SK-N-SH treated with all-trans-retinoic acid at 6 μM for 48 hours (cell line): Measurements from ENCODE around the gene ERO1A.

Source experiments
- ATAC-seq: fragments of 200-7000 bp; cut with Tn5 transposase; 3 replicates; pipeline ENCODE4 v1.9.1; 2020; ENCODE audit warnings: mild to moderate bottlenecking, moderate library complexity
- ARNTL ChIP-seq: fragments of 450-650 bp; formaldehyde crosslinking; IDR thresholded peaks from 2 replicates; pipeline ENCODE4 v1.5.0; 2020; ENCODE audit warnings: low read depth, mild to moderate bottlenecking, moderate library complexity, borderline replicate concordance
- BACH2 ChIP-seq: fragments of 250-450 bp; sonication (Bioruptor Pico); IDR thresholded peaks from 2 replicates; pipeline ENCODE4 v1.9.0; 2021; ENCODE audit warnings: mild to moderate bottlenecking, borderline replicate concordance
- CSDC2 ChIP-seq: fragments of 250-450 bp; sonication (Bioruptor Pico); IDR thresholded peaks from 2 replicates; pipeline ENCODE4 v1.5.0; 2020; ENCODE audit warnings: mild to moderate bottlenecking, moderate library complexity
- CSRNP3 ChIP-seq: fragments of 250-450 bp; sonication (Bioruptor Pico); IDR thresholded peaks from 2 replicates; pipeline ENCODE4 v1.5.1; 2021; ENCODE audit warnings: mild to moderate bottlenecking, moderate library complexity
- ESRRG ChIP-seq: fragments of 250-450 bp; sonication (Bioruptor Pico); IDR thresholded peaks from 2 replicates; pipeline ENCODE4 v1.6.1; 2021; ENCODE audit warnings: mild to moderate bottlenecking
- GLIS3 ChIP-seq: fragments of 250-450 bp; sonication (Bioruptor Pico); IDR thresholded peaks from 2 replicates; pipeline ENCODE4 v1.5.0; 2020; ENCODE audit warnings: mild to moderate bottlenecking, moderate library complexity
- ISL1 ChIP-seq: fragments of 250-450 bp; sonication (Bioruptor Pico); IDR thresholded peaks from 2 replicates; pipeline ENCODE4 v2.1.2; 2022; ENCODE audit warnings: mild to moderate bottlenecking, moderate library complexity
- OSR1 ChIP-seq: fragments of 250-450 bp; sonication (Bioruptor Pico); IDR thresholded peaks from 2 replicates; pipeline ENCODE4 v1.8.0; 2022; ENCODE audit warnings: moderate library complexity, mild to moderate bottlenecking, inconsistent platforms
- PPARA ChIP-seq: fragments of 250-450 bp; sonication (Bioruptor Pico); IDR thresholded peaks from 2 replicates; pipeline ENCODE4 v1.5.0; 2020; ENCODE audit warnings: mild to moderate bottlenecking, borderline replicate concordance
- RARB ChIP-seq: fragments of 250-450 bp; sonication (Bioruptor Pico); IDR thresholded peaks from 2 replicates; pipeline ENCODE4 v1.8.0; 2021; ENCODE audit warnings: mild to moderate bottlenecking, moderate library complexity
- SNAI2 ChIP-seq: fragments of 250-450 bp; sonication (Bioruptor Pico); IDR thresholded peaks from 2 replicates; pipeline ENCODE4 v1.5.0; 2020; ENCODE audit warnings: mild to moderate bottlenecking, moderate library complexity
- TCF4 ChIP-seq: fragments of 250-450 bp; sonication (Bioruptor Pico); IDR thresholded peaks from 2 replicates; pipeline ENCODE4 v1.8.0; 2021; ENCODE audit warnings: mild to moderate bottlenecking, moderate library complexity, borderline replicate concordance
- TOX ChIP-seq: fragments of 250-450 bp; sonication (Bioruptor Pico); IDR thresholded peaks from 2 replicates; pipeline ENCODE4 v1.8.0; 2021; ENCODE audit warnings: mild to moderate bottlenecking, moderate library complexity, borderline replicate concordance
- TSHZ2 ChIP-seq: fragments of 250-450 bp; sonication (Bioruptor Pico); IDR thresholded peaks from 2 replicates; pipeline ENCODE4 v1.5.0; 2020; ENCODE audit warnings: mild to moderate bottlenecking, moderate library complexity
- ZC3H10 ChIP-seq: fragments of 250-450 bp; sonication (Bioruptor Pico); IDR thresholded peaks from 2 replicates; pipeline ENCODE4 v1.5.1; 2021; ENCODE audit warnings: mild to moderate bottlenecking, moderate library complexity
- ZFP3 ChIP-seq: fragments of 250-450 bp; sonication (Bioruptor Pico); IDR thresholded peaks from 2 replicates; pipeline ENCODE4 v1.5.0; 2020; ENCODE audit warnings: mild to moderate bottlenecking, moderate library complexity
- ZFP30 ChIP-seq: fragments of 450-650 bp; formaldehyde crosslinking; IDR thresholded peaks from 2 replicates; pipeline ENCODE4 v1.5.0; 2022; ENCODE audit warnings: mild to moderate bottlenecking, moderate library complexity
- ZNF565 ChIP-seq: fragments of 450-650 bp; formaldehyde crosslinking; conservative IDR thresholded peaks from 2 replicates; pipeline ENCODE4 v1.5.0; 2020; ENCODE audit warnings: low read depth, mild to moderate bottlenecking, moderate library complexity
- ZNF70 ChIP-seq: fragments of 450-650 bp; formaldehyde crosslinking; IDR thresholded peaks from 2 replicates; pipeline ENCODE4 v1.5.0; 2020; ENCODE audit warnings: mild to moderate bottlenecking, moderate library complexity
- ZNF8 ChIP-seq: fragments of 450-650 bp; formaldehyde crosslinking; IDR thresholded peaks from 2 replicates; pipeline ENCODE4 v1.5.0; 2020; ENCODE audit warnings: mild to moderate bottlenecking, moderate library complexity
- TF ChIP-seq, protein P1 (sequence below): fragments of 250-450 bp; sonication (Bioruptor Pico); IDR thresholded peaks from 2 replicates; pipeline ENCODE4 v1.8.0; 2020; ENCODE audit warnings: mild to moderate bottlenecking, moderate library complexity, borderline replicate concordance
- TF ChIP-seq, protein P2 (sequence below): fragments of 250-450 bp; sonication (Bioruptor Pico); IDR thresholded peaks from 2 replicates; pipeline ENCODE4 v1.8.0; 2021; ENCODE audit warnings: low read depth, mild to moderate bottlenecking, moderate library complexity, borderline replicate concordance

Gene ERO1A

GRCh38 chr14:52711666-52712065 is 16.3 kb upstream of the ERO1A start:
- no peak for ATAC-seq
- no peak for TF ChIP-seq RARB
- TF ChIP-seq ESRRG (CRISPR knock-in tag), result no peak
- TF ChIP-seq OSR1, result no peak
- no peak for TF ChIP-seq ISL1
- no peak for TF ChIP-seq CSRNP3 (CRISPR knock-in tag)
- no peak for TF ChIP-seq ZC3H10 (CRISPR knock-in tag)
- TF ChIP-seq GLIS3 (CRISPR knock-in tag), result no peak
- TF ChIP-seq SNAI2, result no peak
- TF ChIP-seq ZNF565, result no peak
- no peak for TF ChIP-seq ARNTL (CRISPR knock-in tag)
- no peak for TF ChIP-seq ZFP30
- TF ChIP-seq, protein P1, sequence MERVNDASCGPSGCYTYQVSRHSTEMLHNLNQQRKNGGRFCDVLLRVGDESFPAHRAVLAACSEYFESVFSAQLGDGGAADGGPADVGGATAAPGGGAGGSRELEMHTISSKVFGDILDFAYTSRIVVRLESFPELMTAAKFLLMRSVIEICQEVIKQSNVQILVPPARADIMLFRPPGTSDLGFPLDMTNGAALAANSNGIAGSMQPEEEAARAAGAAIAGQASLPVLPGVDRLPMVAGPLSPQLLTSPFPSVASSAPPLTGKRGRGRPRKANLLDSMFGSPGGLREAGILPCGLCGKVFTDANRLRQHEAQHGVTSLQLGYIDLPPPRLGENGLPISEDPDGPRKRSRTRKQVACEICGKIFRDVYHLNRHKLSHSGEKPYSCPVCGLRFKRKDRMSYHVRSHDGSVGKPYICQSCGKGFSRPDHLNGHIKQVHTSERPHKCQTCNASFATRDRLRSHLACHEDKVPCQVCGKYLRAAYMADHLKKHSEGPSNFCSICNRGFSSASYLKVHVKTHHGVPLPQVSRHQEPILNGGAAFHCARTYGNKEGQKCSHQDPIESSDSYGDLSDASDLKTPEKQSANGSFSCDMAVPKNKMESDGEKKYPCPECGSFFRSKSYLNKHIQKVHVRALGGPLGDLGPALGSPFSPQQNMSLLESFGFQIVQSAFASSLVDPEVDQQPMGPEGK (CRISPR knock-in tag), result no peak
- TF ChIP-seq BACH2 (CRISPR knock-in tag), result no peak
- no peak for TF ChIP-seq ZNF8 (CRISPR knock-in tag)
- no peak for TF ChIP-seq ZFP3 (CRISPR knock-in tag)
- TF ChIP-seq TOX (CRISPR knock-in tag), result no peak
- TF ChIP-seq ZNF70, result no peak
- TF ChIP-seq, protein P2, sequence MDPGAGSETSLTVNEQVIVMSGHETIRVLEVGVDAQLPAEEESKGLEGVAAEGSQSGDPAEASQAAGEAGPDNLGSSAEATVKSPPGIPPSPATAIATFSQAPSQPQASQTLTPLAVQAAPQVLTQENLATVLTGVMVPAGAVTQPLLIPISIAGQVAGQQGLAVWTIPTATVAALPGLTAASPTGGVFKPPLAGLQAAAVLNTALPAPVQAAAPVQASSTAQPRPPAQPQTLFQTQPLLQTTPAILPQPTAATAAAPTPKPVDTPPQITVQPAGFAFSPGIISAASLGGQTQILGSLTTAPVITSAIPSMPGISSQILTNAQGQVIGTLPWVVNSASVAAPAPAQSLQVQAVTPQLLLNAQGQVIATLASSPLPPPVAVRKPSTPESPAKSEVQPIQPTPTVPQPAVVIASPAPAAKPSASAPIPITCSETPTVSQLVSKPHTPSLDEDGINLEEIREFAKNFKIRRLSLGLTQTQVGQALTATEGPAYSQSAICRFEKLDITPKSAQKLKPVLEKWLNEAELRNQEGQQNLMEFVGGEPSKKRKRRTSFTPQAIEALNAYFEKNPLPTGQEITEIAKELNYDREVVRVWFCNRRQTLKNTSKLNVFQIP (CRISPR knock-in tag), result no peak
- no peak for TF ChIP-seq CSDC2 (CRISPR knock-in tag)
- no peak for TF ChIP-seq TCF4 (CRISPR knock-in tag)
- TF ChIP-seq, all 23 proteins: peak for 0

- TF ChIP-seq ZFP3 (CRISPR knock-in tag) (no peak), TCF4 (CRISPR knock-in tag) (peak; percentile 44; the same call in 1 of the 2 replicates), TSHZ2 (peak; percentile 32; the same call in 1 of the 2 replicates), RARB (no peak)
- ATAC-seq, result peak; percentile 99
These were observed 11.7 kb upstream of the ERO1A start, which contains the start of gene PSMC6 for GRCh38 chr14:52706724-52707706. Gene PSMC6, plus strand, starts transcription at chr14:52707200. Its CDS starts 20 bp downstream, at chr14:52707220.

DNA sequence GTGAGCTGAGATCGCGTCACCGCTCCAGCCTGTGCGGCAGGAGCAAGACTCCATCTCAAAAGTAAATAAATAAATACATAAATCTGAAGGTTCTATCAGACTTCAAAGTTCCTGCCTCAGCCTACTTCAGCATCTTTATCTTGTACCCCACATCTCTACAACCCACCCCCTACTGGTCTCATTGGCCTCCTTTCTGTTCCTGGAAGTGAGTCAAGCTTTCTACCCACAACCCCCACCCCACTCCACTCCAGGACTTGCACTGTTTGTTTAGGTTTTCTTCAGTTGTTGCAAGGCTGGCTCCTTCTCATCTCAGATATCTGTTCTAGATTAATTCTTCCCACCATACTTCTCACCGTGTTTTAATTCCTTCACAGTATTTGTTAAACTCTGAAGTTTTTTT is 10.9 kb upstream of the ERO1A start:
- TF ChIP-seq ZNF565, result no peak
- TF ChIP-seq PPARA, result no peak
- no peak for TF ChIP-seq ZC3H10 (CRISPR knock-in tag)
- no peak for TF ChIP-seq ZFP3 (CRISPR knock-in tag)
- TF ChIP-seq, protein P2 (CRISPR knock-in tag), result no peak
- TF ChIP-seq BACH2 (CRISPR knock-in tag), result no peak
- no peak for TF ChIP-seq CSRNP3 (CRISPR knock-in tag)
- TF ChIP-seq, protein P1 (CRISPR knock-in tag), result no peak
- TF ChIP-seq ISL1, result no peak
- TF ChIP-seq RARB, result no peak
- no peak for TF ChIP-seq ARNTL (CRISPR knock-in tag)
- no peak for TF ChIP-seq ZNF8 (CRISPR knock-in tag)
- TF ChIP-seq ZFP30, result no peak
- TF ChIP-seq ESRRG (CRISPR knock-in tag), result no peak
- TF ChIP-seq, all 23 proteins: peak for 0
- no peak for ATAC-seq
